ENCODE data around the gene MYOD1.

Gene MYOD1

GRCh38 chr11:17763703-17764102, 44.3 kb downstream of the MYOD1 start:
- H3K4me3 ChIP-seq (ENCODE audit: insufficient read depth, low read depth, low read length, poor library complexity, severe bottlenecking) = no peak overlapping the region
- no peaks in the 10 kb centered on the region for H3K4me1 ChIP-seq (ENCODE audit: control insufficient read depth, insufficient read depth, low read length, poor library complexity, severe bottlenecking)
- H3K36me3 ChIP-seq (ENCODE audit: control insufficient read depth, insufficient read depth, low read length) = no peaks in the 10 kb centered on the region
- H3K27me3 ChIP-seq (replicated peaks; ENCODE audit: control insufficient read depth, insufficient read depth, low read length, poor library complexity, severe bottlenecking) = no peaks in the 10 kb centered on the region
- DNase-seq = no peak
- H3K27ac ChIP-seq (ENCODE audit: insufficient read depth, low read length, poor library complexity, severe bottlenecking) = no peak overlapping the region
- no peaks in the 10 kb centered on the region for H3K9me3 ChIP-seq (ENCODE audit: control insufficient read depth, low read length)

GRCh38 chr11:17764446-17765218, 45.3 kb downstream of the MYOD1 start:
- no peak for DNase-seq
- H3K4me1 ChIP-seq (ENCODE audit: control insufficient read depth, insufficient read depth, low read length, poor library complexity, severe bottlenecking) = no peaks in the 10 kb centered on the region
- no peaks in the 10 kb centered on the region for H3K36me3 ChIP-seq (ENCODE audit: control insufficient read depth, insufficient read depth, low read length)
- H3K27me3 ChIP-seq (replicated peaks; ENCODE audit: control insufficient read depth, insufficient read depth, low read length, poor library complexity, severe bottlenecking) = no peaks in the 10 kb centered on the region
- no peak overlapping the region for H3K27ac ChIP-seq (ENCODE audit: insufficient read depth, low read length, poor library complexity, severe bottlenecking)
- no peaks in the 10 kb centered on the region for H3K9me3 ChIP-seq (ENCODE audit: control insufficient read depth, low read length)
- H3K4me3 ChIP-seq (ENCODE audit: insufficient read depth, low read depth, low read length, poor library complexity, severe bottlenecking) = no peak overlapping the region

GRCh38 chr11:17765356-17766072, 46.1 kb downstream of the MYOD1 start:
- no peak for DNase-seq
- Histone ChIP-seq H3K4me3 (ENCODE audit: insufficient read depth, low read depth, low read length, poor library complexity, severe bottlenecking) (no peak overlapping the region), H3K36me3 (ENCODE audit: control insufficient read depth, insufficient read depth, low read length) (no peaks in the 10 kb centered on the region), H3K4me1 (ENCODE audit: control insufficient read depth, insufficient read depth, low read length, poor library complexity, severe bottlenecking) (no peaks in the 10 kb centered on the region), H3K27ac (ENCODE audit: insufficient read depth, low read length, poor library complexity, severe bottlenecking) (no peak overlapping the region), H3K27me3 (replicated peaks; ENCODE audit: control insufficient read depth, insufficient read depth, low read length, poor library complexity, severe bottlenecking) (no peaks in the 10 kb centered on the region), H3K9me3 (ENCODE audit: control insufficient read depth, low read length) (no peaks in the 10 kb centered on the region)

GRCh38 chr11:17766073-17766359, 46.6 kb downstream of the MYOD1 start:
- DNase-seq = no peak
- Histone ChIP-seq H3K27me3 (replicated peaks; ENCODE audit: control insufficient read depth, insufficient read depth, low read length, poor library complexity, severe bottlenecking) (no peaks in the 10 kb centered on the region), H3K27ac (ENCODE audit: insufficient read depth, low read length, poor library complexity, severe bottlenecking) (no peak overlapping the region), H3K4me1 (ENCODE audit: control insufficient read depth, insufficient read depth, low read length, poor library complexity, severe bottlenecking) (no peaks in the 10 kb centered on the region), H3K4me3 (ENCODE audit: insufficient read depth, low read depth, low read length, poor library complexity, severe bottlenecking) (no peak overlapping the region), H3K9me3 (ENCODE audit: control insufficient read depth, low read length) (no peaks in the 10 kb centered on the region), H3K36me3 (ENCODE audit: control insufficient read depth, insufficient read depth, low read length) (no peaks in the 10 kb centered on the region)

- no peak for DNase-seq
- no peaks in the 10 kb centered on the region for H3K36me3 ChIP-seq (ENCODE audit: control insufficient read depth, insufficient read depth, low read length)
- no peak overlapping the region for H3K4me3 ChIP-seq (ENCODE audit: insufficient read depth, low read depth, low read length, poor library complexity, severe bottlenecking)
- H3K27me3 ChIP-seq (replicated peaks; ENCODE audit: control insufficient read depth, insufficient read depth, low read length, poor library complexity, severe bottlenecking) = no peaks in the 10 kb centered on the region
- no peaks in the 10 kb centered on the region for H3K4me1 ChIP-seq (ENCODE audit: control insufficient read depth, insufficient read depth, low read length, poor library complexity, severe bottlenecking)
- no peaks in the 10 kb centered on the region for H3K9me3 ChIP-seq (ENCODE audit: control insufficient read depth, low read length)
- no peak overlapping the region for H3K27ac ChIP-seq (ENCODE audit: insufficient read depth, low read length, poor library complexity, severe bottlenecking)
These were observed 47.2 kb downstream of the MYOD1 start for GRCh38 chr11:17766590-17766989.

GRCh38 chr11:17767301-17767885, 48.0 kb downstream of the MYOD1 start:
- DNase-seq = no peak
- Histone ChIP-seq H3K4me1 (ENCODE audit: control insufficient read depth, insufficient read depth, low read length, poor library complexity, severe bottlenecking) (no peaks in the 10 kb centered on the region), H3K27me3 (replicated peaks; ENCODE audit: control insufficient read depth, insufficient read depth, low read length, poor library complexity, severe bottlenecking) (no peaks in the 10 kb centered on the region), H3K4me3 (ENCODE audit: insufficient read depth, low read depth, low read length, poor library complexity, severe bottlenecking) (no peak overlapping the region), H3K27ac (ENCODE audit: insufficient read depth, low read length, poor library complexity, severe bottlenecking) (no peak overlapping the region), H3K9me3 (ENCODE audit: control insufficient read depth, low read length) (no peaks in the 10 kb centered on the region), H3K36me3 (ENCODE audit: control insufficient read depth, insufficient read depth, low read length) (no peaks in the 10 kb centered on the region)

GRCh38 chr11:17767914-17768313, 48.5 kb downstream of the MYOD1 start:
- H3K4me3 ChIP-seq (ENCODE audit: insufficient read depth, low read depth, low read length, poor library complexity, severe bottlenecking) = no peak overlapping the region
- H3K4me1 ChIP-seq (ENCODE audit: control insufficient read depth, insufficient read depth, low read length, poor library complexity, severe bottlenecking) = no peaks in the 10 kb centered on the region
- DNase-seq = no peak
- no peaks in the 10 kb centered on the region for H3K27me3 ChIP-seq (replicated peaks; ENCODE audit: control insufficient read depth, insufficient read depth, low read length, poor library complexity, severe bottlenecking)
- no peaks in the 10 kb centered on the region for H3K36me3 ChIP-seq (ENCODE audit: control insufficient read depth, insufficient read depth, low read length)
- no peaks in the 10 kb centered on the region for H3K9me3 ChIP-seq (ENCODE audit: control insufficient read depth, low read length)
- H3K27ac ChIP-seq (ENCODE audit: insufficient read depth, low read length, poor library complexity, severe bottlenecking) = no peak overlapping the region

GRCh38 chr11:17768547-17768946, 49.2 kb downstream of the MYOD1 start:
- Histone ChIP-seq H3K4me1 (ENCODE audit: control insufficient read depth, insufficient read depth, low read length, poor library complexity, severe bottlenecking) (no peaks in the 10 kb centered on the region), H3K27ac (ENCODE audit: insufficient read depth, low read length, poor library complexity, severe bottlenecking) (no peak overlapping the region)

GRCh38 chr11:17769218-17769617, 49.8 kb downstream of the MYOD1 start:
- DNase-seq = no peak
- Histone ChIP-seq H3K27ac (ENCODE audit: insufficient read depth, low read length, poor library complexity, severe bottlenecking) (no peak overlapping the region), H3K27me3 (replicated peaks; ENCODE audit: control insufficient read depth, insufficient read depth, low read length, poor library complexity, severe bottlenecking) (no peaks in the 10 kb centered on the region), H3K4me1 (ENCODE audit: control insufficient read depth, insufficient read depth, low read length, poor library complexity, severe bottlenecking) (no peaks in the 10 kb centered on the region), H3K9me3 (ENCODE audit: control insufficient read depth, low read length) (no peaks in the 10 kb centered on the region), H3K4me3 (ENCODE audit: insufficient read depth, low read depth, low read length, poor library complexity, severe bottlenecking) (no peak overlapping the region), H3K36me3 (ENCODE audit: control insufficient read depth, insufficient read depth, low read length) (no peaks in the 10 kb centered on the region)

More at GRCh38 chr11:17768547-17768946, 49.2 kb downstream of the MYOD1 start:
- no peaks in the 10 kb centered on the region for H3K27me3 ChIP-seq (replicated peaks; ENCODE audit: control insufficient read depth, insufficient read depth, low read length, poor library complexity, severe bottlenecking)
- no peaks in the 10 kb centered on the region for H3K9me3 ChIP-seq (ENCODE audit: control insufficient read depth, low read length)
- no peaks in the 10 kb centered on the region for H3K36me3 ChIP-seq (ENCODE audit: control insufficient read depth, insufficient read depth, low read length)
- DNase-seq = no peak
- H3K4me3 ChIP-seq (ENCODE audit: insufficient read depth, low read depth, low read length, poor library complexity, severe bottlenecking) = no peak overlapping the region

GRCh38 chr11:17770048-17770652, 50.8 kb downstream of the MYOD1 start:
- Histone ChIP-seq H3K4me3 (ENCODE audit: insufficient read depth, low read depth, low read length, poor library complexity, severe bottlenecking) (no peak overlapping the region), H3K36me3 (ENCODE audit: control insufficient read depth, insufficient read depth, low read length) (no peaks in the 10 kb centered on the region), H3K27me3 (replicated peaks; ENCODE audit: control insufficient read depth, insufficient read depth, low read length, poor library complexity, severe bottlenecking) (no peaks in the 10 kb centered on the region), H3K27ac (ENCODE audit: insufficient read depth, low read length, poor library complexity, severe bottlenecking) (no peak overlapping the region), H3K9me3 (ENCODE audit: control insufficient read depth, low read length) (no peaks in the 10 kb centered on the region), H3K4me1 (ENCODE audit: control insufficient read depth, insufficient read depth, low read length, poor library complexity, severe bottlenecking) (no peaks in the 10 kb centered on the region)
- no peak for DNase-seq
